ENCODE data around the gene FAM124A.

GRCh38 chr13:51208716-51209115 is 13.5 kb upstream of the FAM124A start:
- TF ChIP-seq CTCF (IDR thresholded peaks at IDR 0.05) (no peak), POLR2A (IDR thresholded peaks at IDR 0.05) (no peak)
